ENCODE results near the gene CD63. TPM values are rescaled to one million over a fixed set of nuclear protein-coding genes. Genes with fewer than 3 reads are reported as not detected.

The CD63 gene
- total RNA-seq, 4 donors from 2014 or later: 500 to 856 (median 792) TPM

DNA sequence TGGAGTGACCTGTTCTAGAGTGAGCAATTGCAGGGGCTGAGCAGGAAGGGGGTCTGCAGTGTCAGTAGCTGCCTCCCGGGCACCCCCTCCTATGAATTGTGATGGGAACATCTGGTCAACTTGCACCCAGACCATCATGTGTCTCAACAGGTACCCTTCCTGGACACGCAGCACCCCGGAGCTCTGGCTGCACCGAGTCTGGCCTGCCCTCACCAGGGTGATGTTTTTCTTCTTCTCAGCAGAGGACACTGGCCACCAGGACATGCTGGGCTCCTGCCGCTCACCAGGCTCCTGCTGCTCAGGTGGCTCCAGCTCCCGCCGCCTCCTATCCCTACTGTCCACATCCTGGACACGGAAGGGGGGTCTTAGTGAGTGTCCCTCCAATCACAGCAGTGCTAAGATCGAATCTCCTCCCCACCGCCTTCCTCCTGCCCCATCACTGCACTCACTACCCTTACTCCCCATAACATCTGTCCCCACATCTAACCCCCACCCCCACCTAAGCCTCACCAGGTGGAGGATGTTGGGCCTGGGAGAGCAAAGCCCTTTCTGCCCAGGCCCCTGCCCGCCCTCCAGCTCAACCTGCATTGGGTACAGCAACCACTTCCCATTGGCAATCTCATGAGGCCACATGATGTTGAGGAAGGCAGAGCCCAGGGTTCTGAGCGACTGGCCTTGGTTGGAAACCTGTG, 36.0 kb downstream of the CD63 start:
- H3K27ac ChIP-seq: no peak overlapping the region
- H3K27me3 ChIP-seq: no peaks in the 10 kb centered on the region
- no peak for ATAC-seq
- H3K4me1 ChIP-seq: no peaks in the 10 kb centered on the region
- TF ChIP-seq EP300 (IDR thresholded peaks at IDR 0.05) (no peak), POLR2A (IDR thresholded peaks at IDR 0.05) (no peak), POLR2AphosphoS5 (IDR thresholded peaks at IDR 0.05) (no peak)
- TF ChIP-seq, protein P1, sequence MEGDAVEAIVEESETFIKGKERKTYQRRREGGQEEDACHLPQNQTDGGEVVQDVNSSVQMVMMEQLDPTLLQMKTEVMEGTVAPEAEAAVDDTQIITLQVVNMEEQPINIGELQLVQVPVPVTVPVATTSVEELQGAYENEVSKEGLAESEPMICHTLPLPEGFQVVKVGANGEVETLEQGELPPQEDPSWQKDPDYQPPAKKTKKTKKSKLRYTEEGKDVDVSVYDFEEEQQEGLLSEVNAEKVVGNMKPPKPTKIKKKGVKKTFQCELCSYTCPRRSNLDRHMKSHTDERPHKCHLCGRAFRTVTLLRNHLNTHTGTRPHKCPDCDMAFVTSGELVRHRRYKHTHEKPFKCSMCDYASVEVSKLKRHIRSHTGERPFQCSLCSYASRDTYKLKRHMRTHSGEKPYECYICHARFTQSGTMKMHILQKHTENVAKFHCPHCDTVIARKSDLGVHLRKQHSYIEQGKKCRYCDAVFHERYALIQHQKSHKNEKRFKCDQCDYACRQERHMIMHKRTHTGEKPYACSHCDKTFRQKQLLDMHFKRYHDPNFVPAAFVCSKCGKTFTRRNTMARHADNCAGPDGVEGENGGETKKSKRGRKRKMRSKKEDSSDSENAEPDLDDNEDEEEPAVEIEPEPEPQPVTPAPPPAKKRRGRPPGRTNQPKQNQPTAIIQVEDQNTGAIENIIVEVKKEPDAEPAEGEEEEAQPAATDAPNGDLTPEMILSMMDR (IDR thresholded peaks at IDR 0.05): no peak
- peaks cover 0 to 84% of the 10 kb centered on the region in 2 donors for H3K36me3 ChIP-seq
- 67 to 87% methylated on average over 1 to 11 of the region's 12 CpGs for WGBS, 2 donors (ENCODE audit: low coverage in 1 of 2)
- no peaks in the 10 kb centered on the region for H3K9me3 ChIP-seq
- H3K4me3 ChIP-seq: no peak overlapping the region

DNA sequence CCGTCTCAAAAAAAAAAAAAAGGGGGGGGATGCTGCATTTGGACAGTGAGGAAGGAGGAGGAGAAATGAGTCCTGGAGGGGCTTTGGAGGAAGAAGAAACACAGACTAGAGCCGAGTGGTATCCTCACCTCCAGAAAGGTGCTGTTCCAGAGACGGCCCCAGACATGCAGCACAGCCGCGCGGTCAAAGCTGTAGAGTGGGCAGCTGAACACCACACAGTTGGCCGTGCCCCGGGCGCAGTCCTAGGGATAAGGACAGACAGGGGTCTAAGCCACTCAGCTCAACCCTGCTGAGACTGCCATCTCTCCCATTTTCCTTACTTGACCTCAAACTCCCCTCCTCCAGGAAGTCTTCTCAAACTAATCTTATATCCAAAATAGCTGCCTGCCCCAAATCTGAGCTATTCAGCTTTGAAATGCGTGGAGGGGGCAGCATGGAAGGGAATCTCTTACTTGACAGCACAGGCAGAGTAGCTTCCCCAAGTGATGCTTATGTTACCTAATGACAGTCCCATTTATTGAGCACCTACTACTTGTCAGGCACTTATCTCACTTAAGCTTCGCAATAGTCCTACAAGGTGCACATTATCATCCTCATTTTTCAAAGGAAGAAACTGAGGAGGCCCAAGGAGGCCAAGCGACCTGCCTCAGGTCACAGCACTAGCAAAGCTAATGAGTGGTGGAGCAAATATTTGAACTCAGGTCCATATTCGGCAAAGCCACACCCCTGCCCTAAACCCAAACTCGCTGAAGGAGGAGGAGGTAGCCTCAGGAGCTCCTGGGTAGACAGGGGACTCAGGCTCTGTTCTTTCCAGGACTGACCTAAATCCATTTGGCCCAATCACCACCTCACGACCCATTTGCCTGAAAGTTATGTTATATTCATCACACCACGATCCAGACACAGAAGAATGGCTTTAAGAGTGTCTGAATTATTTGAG, 39.8 kb downstream of the CD63 start:
- no peak for ATAC-seq
- WGBS, 2 donors (ENCODE audit: low coverage in 1 of 2): 85 to 86% methylated on average over 10 to 12 of the region's 16 CpGs
- H3K27ac ChIP-seq: no peak overlapping the region
- H3K9me3 ChIP-seq: no peaks in the 10 kb centered on the region
- H3K4me1 ChIP-seq: no peaks in the 10 kb centered on the region
- H3K27me3 ChIP-seq: no peaks in the 10 kb centered on the region
- H3K36me3 ChIP-seq: peaks cover 0 to 76% of the 10 kb centered on the region in 2 donors
- TF ChIP-seq, protein P1 (IDR thresholded peaks at IDR 0.05): no peak
- TF ChIP-seq POLR2AphosphoS5 (IDR thresholded peaks at IDR 0.05) (no peak), EP300 (IDR thresholded peaks at IDR 0.05) (no peak), POLR2A (IDR thresholded peaks at IDR 0.05) (no peak)
- no peak overlapping the region for H3K4me3 ChIP-seq

DNA sequence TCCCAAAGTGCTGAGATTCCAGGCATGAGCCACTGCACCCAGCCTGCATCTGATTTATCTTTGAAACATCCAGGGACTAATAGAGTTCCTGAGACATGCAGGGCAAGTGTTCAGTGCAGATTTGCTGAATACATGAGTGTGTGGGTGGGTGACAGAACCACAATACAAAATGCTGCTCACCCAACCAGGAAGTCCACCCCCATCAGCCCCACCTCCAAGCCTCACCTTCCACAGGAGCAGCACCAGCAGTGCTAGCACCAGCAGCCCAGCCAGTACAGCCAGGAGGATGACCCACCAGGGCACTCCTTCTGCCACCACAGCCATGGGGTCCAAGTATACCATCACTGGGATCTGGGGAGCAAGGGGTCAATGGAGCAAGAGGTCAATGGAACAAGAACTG, 41.1 kb downstream of the CD63 start:
- Histone ChIP-seq H3K27me3 (no peaks in the 10 kb centered on the region), H3K9me3 (no peaks in the 10 kb centered on the region), H3K4me1 (no peaks in the 10 kb centered on the region), H3K36me3 (peaks cover 0 to 64% of the 10 kb centered on the region in 2 donors), H3K4me3 (no peak overlapping the region), H3K27ac (no peak overlapping the region)
- TF ChIP-seq EP300 (IDR thresholded peaks at IDR 0.05) (no peak), POLR2A (IDR thresholded peaks at IDR 0.05) (no peak)
- no peak for ATAC-seq

DNA sequence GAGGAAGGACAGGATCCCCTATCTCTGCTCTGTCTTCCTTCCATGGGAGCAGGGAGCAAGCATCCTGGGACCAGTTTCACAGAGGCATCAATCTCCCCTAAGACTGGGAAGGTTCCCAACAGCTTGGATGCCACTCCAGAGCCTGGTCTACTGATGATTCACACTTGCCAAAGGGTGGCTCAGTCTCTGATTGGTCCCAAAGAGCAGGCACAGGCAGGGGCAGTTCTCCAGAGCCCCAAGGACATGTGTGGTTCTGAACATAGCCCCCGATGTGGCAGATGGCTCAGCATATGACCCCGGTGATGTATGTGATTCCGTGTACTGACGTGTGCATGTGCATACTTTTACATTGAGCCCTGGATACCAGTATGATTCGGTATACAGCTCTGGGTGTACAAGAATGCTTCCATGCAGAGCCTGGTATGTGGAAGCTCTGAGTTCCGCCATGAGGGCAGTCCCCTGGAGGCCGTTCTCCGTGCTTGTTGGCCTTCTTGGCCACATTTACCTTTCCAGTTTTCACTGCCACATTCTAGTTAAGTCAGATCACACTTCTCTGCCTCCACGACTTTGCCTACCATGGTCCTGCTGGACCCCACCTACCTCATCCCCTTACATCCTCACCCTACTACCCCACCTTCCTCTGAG, 42.3 kb downstream of the CD63 start:
- no peak for TF ChIP-seq POLR2AphosphoS5 (IDR thresholded peaks at IDR 0.05)
- no peak for TF ChIP-seq POLR2A (IDR thresholded peaks at IDR 0.05)
- TF ChIP-seq, protein P1 (IDR thresholded peaks at IDR 0.05): no peak
- TF ChIP-seq EP300 (IDR thresholded peaks at IDR 0.05): no peak

DNA sequence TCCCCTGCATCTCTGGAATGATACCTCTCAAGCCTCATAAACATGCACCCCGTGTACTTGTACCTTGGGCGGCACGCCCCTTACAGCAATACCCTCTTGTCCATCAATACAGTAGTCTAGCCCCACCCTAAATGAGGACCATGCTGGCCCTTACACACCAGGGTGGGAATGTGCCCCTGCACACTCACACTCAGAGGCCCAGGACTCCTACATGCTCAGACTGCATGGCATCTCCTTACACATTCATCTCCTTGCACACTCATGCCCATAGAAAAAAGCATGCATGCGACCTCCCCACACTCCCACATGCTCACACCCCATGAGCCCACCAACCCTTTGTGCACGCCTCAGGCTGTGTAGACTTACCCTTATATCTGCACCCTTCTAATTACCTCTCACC, 43.1 kb downstream of the CD63 start:
- no peak for ATAC-seq
- TF ChIP-seq POLR2A (IDR thresholded peaks at IDR 0.05) (no peak), EP300 (IDR thresholded peaks at IDR 0.05) (no peak), POLR2AphosphoS5 (IDR thresholded peaks at IDR 0.05) (no peak)
- TF ChIP-seq, protein P1 (IDR thresholded peaks at IDR 0.05): no peak
- no peaks in the 10 kb centered on the region for H3K9me3 ChIP-seq
- H3K27me3 ChIP-seq: no peaks in the 10 kb centered on the region
- peaks cover 0 to 16% (median 8%) of the 10 kb centered on the region in 3 donors for H3K4me1 ChIP-seq
- H3K27ac ChIP-seq: no peak overlapping the region
- peaks cover 0 to 47% of the 10 kb centered on the region in 2 donors for H3K36me3 ChIP-seq
- 87 to 91% methylated on average over 3 of the region's 5 CpGs for WGBS, 2 donors (ENCODE audit: low coverage in 1 of 2)
- no peak overlapping the region for H3K4me3 ChIP-seq

More for the DNA sequence above, 42.3 kb downstream of the CD63 start:
- Histone ChIP-seq H3K4me3 (no peak overlapping the region), H3K4me1 (peaks cover 0 to 9% (median 3%) of the 10 kb centered on the region in 3 donors), H3K27ac (no peak overlapping the region), H3K36me3 (peaks cover 0 to 51% of the 10 kb centered on the region in 2 donors), H3K27me3 (no peaks in the 10 kb centered on the region), H3K9me3 (no peaks in the 10 kb centered on the region)
- no peak for ATAC-seq
- 75 to 89% methylated on average over 4 to 7 of the region's 9 CpGs for WGBS, 2 donors (ENCODE audit: low coverage in 1 of 2)
